Measurements from ENCODE around the gene GALNT4.

GALNT4 gene

DNA sequence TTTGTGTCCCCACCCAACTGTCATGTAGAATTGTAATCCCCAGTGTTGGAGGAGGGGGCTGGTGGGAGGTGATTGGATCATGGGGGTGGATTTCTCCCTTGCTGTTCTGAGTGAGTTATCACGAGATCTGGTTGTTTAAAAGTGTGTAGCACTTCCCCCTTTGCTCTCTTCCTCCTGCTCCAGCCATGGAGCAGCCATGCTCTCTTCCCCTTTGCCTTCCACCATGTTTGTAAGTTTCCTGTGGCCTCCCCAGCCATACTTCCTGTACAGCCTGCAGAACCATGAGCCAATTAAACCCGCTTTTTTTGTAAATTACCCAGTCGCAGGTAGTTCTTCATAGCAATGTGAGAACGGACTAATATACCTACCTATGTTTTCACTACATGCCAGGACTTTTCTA, 3.8 kb upstream of the GALNT4 start:
- DNase-seq, result no peak

DNA sequence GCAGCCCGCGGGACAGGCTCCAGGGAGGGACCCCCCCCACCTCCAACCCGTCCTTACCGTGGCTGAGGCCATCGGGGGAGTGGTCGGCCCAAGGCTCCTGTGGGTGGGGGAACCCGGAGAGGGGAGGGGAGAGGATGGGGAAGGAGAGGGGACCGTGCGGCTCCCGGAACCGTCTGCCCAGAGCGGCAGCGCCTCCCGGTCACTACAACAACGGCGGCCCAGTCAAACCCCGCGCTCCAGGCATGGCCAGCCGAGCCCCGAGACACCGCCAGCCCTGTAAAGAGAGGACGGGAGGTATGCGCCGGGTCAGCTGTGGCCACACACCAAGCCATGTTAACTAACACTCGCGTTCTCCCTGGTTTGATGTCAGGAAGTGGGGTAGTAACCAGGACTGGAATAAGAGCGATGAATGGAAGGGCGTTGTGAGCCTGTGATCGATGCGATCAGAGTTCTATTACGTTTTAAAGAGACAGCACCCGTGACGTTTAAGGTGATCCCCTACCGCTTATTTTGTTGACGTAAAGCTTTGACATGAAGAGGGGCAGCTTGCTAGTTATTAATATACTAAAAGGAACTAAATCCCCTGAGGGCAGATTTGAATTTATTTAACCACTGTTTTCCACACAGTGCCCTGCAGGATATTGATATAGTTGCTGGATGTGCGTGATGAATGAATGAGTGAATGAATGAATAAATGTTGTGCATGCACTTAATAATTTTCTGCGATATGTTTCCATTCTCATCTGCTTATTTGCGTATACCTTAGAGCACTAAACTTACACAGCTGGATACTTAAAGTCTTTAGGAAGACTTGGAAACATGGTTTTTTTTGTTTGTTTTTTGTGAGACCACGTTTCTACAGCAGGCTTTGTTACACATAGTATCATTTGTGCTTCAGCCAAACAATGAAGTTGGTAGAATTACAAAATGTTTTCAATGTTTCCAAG, 1.5 kb upstream of the GALNT4 start, which contains the start of gene POC1B:
TSS of gene POC1B (minus strand) at position 224 of the 947 bp plus-strand sequence. CDS start at position 72, 152 bp downstream.
- peak; percentile 92 for DNase-seq

DNA sequence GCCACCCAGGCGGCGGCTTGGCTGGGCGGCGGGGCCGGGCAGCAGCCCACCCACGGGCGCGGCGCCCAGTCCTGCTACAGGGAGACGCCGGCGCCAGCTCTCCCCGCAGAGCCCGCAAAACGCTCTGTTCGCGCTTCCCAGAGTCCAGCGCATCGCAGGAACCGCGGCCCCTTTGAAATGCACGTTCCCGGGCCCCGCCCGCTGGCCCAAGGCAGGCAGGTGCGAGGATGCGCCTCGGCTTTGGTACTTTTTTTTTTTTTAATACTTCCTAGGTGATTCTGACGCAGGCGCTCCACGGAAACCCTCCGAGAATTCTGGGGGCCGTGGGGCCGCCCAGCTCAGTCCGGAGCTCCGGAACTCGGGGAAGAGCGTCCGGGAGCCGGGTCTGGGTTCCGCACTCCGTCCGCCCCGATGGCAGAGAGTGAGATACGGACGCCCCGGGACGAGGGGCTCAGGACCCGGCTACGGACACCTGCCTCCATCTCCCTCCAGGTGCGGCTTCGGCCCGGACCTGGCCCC, 768 bp upstream of the GALNT4 start:
- DNase-seq, result peak; percentile 79

DNA sequence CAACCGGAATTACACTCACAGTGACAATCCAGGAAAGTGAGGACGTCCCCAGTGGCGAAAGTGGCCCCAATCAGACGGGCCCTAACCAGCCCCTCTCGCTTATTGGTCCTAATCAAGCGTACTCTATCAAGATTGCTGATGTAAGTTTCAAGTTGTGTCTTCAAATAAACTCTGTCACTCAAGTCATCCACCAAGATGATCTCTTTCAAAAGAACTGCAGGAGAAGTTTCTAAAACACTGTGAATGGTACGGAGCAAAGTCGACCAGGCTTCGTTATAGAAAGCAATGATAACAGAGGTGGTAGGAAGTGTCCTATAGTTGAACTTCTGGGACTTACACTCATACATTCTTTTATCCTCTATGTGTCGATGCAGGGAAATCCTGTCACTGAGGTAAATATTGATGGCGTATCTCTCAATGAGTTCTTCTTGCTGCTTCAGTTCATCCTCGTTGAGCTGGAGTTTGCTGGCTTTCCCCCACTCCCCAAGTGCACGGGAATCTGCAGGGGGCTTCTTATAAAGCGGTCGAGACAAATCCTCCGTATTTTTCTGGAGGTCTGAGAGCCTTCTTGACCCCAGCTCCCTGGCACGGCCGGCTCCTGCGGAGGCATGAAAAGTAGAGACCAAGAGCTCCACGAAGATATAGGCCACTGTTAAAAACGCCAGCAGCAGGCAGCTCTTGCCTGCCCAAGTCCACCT, 604 bp downstream of the GALNT4 start:
- no peak for DNase-seq

DNA sequence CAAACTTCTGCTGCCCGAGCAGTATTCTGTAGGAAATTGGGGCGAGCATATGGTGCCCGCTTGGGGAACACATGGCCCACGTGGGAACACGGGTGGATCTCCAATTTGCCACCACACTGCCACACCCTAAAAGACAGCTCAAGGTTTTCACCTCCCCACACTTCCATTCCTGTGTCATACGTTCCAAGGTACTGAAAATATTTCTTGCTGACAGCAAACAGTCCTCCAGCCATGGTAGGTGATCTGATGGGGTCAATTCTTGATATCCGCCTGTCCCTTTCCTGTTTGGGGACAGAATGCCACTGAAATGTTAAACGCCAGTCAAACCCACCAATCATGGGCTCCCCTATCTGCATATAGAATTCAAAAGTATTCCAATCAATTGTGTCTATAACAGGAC, 1.2 kb downstream of the GALNT4 start:
- no peak for DNase-seq

DNA sequence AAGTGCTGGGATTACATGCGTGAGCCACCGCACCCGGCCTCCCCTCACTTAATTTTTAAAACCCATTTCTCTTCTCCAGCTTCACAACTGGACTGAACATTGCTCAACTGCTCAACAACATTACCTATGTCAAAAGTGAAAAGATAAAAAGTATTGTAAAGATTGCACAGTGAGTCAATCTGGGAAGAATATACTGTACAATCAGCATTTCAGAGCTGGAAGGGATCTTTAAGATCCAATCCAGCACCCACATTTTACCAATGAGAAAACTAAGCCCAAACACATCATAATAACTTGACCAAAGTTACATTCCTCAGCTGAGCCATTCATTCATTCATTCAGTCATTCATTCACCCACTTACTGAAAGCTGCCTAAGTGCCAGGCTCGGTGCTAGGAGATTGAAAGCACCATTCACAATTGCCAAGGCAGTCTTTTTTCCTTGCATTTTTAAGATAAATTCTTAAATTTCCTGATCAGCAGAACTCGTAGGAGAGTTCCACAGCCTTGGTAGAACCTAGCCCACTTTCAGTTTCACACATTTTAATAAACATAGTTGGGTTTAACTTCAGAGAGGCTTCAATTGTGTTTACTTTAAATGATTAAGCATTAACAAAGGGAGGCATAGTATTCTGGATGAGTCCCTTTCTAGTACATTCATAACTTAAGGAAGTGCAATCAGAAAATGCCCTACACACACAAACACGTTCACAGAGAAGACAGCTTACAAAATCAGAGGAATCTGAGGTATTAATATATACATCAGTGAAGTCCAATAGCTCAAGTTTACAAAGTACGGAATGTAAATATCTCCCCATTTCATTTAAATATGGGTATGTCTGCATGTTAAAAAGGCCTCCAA, 3.0 kb downstream of the GALNT4 start:
- DNase-seq, result no peak

DNA sequence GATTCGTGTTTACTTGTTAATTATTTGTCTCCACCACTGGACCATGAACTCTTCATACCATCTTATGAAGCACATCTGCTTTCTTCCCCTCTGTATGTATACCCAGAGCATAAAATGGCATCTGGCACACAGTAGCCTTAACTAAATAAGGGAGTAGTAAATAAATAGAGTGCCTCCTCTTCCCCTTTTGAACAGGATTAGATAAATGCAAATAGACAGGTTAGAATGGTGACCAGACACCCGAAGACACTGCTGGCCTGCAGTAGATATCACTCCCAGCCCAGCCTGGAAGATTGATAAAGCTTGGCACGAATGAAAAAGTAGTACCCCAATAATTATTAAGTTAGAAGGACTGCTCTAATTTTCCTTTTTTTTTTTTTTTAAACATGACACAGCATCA, 6.9 kb downstream of the GALNT4 start:
- DNase-seq, result peak; percentile 48

DNA sequence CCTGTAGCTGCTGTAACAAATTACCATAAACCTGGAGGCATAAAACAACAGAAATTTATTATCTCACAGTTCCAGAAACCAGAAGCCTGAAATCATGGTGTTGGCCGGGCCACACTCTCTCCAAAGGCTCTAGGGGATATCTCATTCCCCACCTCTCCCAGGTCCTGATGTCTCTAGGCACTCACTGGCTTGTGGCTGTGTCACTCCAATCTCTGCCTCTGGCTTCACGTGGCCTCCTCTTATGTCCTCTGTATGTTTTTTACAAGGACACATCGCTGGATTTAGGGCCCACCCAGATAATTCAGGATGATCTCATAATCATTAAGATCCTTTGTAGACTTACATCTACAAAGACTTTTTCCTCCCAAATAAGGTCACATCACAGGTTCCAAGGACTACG, 8.0 kb downstream of the GALNT4 start:
- no peak for DNase-seq

DNA sequence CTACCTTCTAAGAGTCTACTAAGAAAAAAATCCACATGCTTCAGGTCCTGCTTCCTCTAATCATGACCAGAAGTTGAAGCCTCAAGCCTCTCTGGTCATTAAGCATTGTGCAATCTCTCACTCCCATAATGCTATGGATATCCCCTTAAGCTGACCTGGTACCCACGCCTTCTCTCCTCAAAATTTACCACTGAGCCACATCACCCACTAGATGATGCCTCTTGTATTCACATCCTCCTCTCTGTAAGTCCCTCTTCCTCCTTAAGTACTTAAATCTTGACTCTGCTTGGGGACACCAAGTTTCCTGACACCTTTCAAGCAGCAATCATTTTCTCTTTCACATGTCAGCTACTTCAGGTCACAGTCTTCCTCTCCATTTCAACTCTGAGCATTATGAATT, 9.8 kb downstream of the GALNT4 start:
- no peak for DNase-seq

DNA sequence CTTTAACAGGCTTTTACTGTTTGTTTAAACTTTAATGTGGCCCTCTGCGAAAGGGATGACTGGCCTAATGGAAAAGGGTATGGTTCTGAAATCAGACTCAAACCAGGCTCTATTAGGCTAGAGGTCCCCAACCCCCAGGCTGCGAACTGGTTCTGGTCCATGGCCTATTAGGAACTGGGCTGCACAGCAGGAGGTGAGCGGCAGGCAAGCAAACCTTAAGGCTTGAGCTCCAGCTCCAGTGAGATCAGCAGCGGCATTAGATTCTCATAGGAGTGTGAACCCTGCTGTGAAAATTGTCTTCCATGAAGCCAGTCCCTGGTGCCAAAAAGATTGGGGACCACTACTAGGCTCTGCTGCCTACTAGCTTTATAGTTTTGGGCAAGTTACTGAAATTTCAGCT, 11.1 kb downstream of the GALNT4 start:
- no peak for DNase-seq

DNA sequence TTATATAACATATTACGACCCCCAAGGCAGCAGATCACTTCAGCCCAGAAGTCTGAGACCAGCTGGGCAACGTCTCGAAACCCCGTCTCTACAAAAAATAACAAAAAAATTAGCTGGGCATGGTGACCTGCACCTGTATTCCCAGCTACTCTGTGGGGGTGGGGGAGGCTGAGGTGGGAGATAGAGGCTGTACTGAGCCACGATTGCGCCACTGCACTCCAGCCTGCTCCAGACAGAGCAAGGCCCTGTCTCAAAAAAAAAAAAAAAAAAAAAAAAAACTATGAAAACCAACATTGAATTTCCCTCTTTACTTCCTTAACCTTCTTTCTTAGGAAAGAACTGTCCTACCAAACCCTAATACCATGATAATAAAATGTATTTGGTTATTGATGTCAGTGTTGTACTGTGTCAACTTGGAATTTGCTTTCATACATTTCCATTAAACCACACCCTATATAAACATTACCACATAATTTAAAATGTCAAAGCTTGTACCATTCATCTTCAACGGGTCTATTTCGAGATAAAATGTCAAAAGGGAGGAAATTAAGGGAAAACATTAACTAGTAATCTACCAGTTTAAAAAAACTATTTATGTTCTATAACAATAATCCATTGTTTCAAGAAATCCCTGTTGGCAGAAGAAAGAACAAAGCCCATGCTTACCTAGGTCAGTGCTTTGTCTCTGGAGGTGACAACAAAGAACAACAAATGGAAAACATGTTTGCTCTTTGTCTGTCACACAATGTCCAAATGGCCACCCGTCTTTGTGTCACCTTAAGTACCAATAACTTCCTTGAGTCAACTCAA, 17.4 kb downstream of the GALNT4 start:
- peak; percentile 40 for DNase-seq

DNA sequence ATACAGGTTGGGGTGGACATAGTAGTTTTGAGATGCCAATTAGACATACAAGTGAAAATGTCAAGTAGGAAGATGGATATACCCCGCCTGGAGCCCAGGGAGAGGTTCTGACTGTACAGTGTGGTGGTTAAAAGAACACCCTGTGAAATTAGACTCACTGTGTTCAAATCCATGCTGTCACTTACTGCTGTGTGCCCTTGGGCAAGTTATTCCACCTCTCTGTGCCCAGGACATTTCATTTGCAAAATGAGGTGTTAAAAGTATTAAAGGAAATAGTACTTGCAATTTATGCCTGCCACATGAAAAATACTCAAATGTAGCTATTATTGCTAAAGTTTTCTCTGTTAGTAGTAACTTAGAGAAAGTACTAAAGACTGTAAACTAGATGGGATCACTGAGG, 18.5 kb downstream of the GALNT4 start:
- DNase-seq, result no peak

DNA sequence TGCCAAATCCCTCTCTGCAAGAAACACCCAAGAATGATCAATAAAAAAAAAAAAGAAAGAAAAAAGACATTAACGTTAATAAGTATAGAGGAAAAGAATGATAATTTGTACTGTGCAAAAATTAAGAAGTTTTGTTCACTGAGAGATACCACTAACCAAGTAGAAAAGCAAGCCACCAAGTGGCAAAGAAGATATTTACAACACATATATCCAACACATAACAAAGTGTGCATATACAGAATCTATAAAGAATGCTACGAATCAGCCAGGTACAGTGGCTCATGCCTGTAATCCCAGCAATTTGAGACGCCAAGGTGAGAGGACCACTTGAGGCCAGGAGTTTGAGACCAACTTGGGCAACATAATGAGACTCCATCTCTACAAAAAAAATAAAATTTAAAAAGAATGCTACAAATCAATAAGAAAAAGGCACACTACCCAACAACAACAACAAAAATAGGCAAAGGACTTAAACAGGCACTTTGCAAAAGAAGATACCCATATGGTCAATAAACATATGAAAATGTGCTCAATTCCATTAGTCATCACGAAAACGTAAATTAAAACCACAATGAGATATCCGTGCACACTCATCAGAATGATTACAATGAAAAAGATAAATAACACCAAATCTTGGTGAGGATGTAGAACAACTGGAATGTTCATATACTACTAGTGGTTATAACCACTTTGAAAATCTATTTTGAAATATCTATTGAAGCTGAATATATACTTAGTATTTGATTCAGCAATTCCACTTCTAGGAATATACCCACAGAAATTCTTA, 19.8 kb downstream of the GALNT4 start:
- DNase-seq, result no peak

DNA sequence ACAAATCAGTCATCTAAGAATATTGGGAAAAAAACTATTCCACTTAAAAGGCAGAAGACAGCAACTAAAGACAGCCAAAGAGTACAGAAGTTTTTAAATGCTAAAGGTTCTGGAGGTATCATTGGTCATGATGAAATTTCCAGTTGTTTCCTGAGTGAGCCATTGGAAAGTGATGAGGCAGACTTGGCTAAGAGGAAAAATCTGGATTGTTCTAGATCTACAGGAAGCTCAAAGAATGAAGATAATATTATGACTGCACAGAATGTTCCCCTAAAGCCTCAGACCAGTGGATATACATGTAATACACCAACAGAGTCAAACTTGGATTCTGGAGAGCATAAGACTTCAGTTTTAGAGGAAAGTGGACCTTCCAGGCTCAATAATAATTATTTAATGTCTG, 22.8 kb downstream of the GALNT4 start:
- no peak for DNase-seq

DNA sequence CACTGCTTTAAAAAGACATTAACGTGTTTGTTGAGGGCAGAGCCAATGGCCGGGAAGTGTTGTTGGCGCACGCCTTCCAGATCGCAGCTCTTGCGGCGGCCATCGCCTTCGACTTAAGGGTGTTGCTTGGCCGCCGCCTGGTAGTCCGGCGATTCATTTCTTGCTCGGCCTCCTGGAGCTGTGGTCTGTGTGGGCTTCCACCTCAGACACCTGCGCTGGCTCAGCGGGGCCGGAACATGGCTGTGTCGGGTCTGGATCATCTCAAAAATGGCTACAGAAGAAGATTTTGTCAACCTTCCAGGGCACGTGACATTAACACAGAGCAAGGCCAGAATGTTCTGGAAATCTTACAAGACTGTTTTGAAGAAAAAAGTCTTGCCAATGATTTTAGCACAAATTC, 24.7 kb downstream of the GALNT4 start:
- no peak for DNase-seq

DNA sequence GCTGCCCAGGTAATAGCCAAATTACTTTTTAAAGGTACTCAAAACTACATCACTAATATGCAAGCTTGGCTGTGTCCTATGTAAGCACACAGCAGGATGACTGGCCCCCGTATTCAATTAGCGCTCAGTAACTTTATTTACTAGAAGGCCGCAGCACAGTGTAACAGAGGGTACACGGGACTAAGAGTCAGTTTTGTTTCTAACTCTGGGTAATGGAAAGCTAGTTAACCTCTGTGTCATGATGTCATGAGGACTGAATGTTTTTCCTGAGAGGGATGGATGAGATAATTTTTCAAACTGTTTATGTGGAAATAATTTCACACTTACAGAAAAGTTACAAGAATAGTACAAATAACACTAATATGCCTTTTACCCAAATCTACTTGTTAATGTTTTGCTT, 27.1 kb downstream of the GALNT4 start:
- no peak for DNase-seq

DNA sequence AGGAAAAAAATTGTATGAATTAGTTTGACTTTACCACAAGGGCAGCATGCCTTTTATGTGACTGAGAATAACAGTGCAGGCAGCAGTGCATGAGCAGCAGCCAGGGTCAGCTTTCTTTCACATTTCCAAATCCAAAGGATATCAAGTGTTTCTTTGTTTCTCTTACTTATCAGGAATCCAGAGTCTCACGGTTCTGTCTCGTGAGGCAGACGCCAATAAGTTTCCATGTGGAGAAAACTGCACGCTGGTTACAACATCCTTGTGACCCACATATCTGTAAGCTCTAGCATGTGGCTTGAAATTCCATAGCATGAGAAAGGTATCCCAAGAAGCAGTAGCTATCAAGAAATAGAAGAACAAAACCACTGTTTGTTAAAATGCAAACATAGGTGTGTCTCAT, 27.6 kb downstream of the GALNT4 start:
- no peak for DNase-seq

DNA sequence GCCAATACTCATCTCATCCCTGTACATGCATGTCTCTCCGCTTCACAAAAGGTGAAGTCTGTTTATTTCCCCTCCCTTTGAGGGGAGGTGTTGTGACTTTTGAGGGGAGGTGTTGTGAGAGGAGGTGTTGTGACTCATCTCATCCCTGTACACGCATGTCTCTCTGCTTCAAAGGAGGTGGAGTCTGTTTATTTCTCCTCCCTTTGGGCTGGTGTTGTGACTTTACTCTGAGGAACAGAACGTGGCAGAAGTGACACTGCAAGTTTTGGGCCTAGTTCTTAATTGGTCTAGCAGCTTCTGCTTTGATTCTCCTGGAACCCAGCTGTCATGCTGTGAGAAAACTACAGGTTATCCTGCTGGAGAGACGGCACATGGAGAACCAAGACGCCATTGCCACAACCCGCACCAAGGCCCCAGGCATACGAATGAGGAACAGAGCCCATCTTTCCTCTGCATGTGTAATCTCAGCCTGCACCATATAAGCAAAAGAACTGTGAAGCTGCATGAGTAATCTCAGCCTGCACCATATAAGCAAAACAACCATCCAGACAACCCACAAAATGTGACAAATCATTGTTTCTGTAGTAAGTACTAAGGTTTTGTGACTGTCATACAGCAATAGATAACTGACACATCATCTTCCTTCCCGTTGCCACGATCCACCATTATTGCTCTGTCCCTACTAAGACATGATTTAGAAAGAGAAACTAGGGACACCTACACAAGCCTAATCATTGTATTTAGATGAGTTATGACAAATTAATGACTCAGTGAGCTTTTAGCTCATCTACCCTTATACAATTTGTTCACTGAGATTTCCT, 30.0 kb downstream of the GALNT4 start:
- DNase-seq, result no peak

DNA sequence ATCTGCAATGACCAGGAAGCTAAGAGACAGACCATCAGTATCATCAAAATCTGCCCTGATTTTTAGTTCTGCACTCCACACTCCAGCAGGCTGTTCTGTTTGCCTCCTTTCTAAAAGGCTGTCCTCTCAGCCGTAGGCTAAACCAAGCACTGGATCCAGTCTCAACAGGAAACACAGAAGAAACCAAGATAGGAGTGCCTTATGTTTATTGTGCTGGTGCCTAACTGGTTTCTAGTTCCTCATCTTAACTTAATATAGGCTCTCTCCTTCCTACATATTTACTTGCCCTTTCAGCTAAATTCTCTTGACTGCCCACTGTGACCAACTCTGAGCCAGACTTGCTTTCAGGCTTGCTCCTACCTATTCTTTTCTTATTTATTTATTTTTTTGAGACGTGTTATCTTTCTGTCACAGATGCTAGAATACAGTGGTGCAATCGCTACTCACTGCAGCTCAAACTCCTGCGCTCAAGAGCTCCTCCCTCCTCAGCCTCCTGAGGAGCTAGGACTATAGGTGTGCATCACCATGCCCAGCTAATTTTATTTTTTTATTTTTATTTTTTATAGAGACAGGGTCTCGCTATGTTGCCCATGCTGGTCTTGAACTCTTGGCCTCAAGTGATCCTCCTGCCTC, 30.8 kb downstream of the GALNT4 start:
- DNase-seq, result no peak

DNA sequence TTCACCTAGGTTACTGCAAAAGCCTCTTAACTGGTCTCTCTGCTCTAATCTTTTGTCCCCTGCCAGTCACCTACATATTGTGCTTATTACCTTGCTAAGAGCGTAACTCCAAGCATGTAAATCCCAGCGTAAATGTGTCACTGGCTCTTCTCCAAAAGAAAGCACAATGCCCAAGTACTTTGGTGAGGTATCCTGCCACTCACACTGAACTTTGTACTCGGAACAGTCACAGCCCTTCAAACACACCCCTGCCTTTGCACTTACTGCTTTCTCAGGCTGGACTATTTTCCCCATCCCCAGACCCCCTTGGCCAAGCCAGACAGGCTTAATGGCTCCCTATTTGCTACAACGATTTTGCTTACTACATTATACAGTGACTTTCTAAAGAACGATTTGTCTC, 31.7 kb downstream of the GALNT4 start:
- DNase-seq, result no peak
